DMS153 treated with DMSO at 0.1 percent for 48 hours (cell line): ENCODE measurements around the gene ZEB2.

Source experiments
- DNase-seq: peaks from one replicate; lab custom pipeline; 2025; ENCODE audit not compliant: unreplicated experiment; lab: John Stamatoyannopoulos, UW

Gene ZEB2

DNA sequence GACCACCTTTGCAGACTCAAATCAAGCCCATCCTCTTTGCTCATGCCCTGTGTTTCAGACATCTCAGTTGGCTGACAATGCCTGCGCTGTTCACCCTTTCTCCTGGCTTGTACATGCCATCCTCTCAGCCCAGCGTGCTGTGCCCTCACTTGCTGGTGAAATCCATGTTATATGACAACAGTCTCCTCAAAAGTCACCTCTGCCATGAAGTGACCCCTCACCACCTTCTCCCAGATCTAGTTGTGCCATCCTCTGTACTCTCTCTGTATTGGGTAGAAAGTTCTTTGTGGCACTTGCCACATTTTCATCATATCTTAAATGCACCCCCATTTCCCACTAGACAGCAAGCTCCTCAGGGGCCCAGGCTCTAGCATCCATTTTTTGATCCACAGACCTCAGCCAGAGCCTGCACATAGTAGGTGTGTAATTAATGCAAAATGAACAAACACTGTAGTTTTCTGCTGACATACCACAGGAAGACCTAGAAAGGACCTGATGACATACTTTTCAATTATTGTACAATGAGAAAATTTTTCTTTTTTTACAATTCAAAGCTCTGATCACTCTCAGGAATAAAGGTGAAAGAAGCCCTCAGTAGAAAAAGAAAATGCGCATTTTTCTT, 22.8 kb downstream of the ZEB2 start:
- no peak for DNase-seq

DNA sequence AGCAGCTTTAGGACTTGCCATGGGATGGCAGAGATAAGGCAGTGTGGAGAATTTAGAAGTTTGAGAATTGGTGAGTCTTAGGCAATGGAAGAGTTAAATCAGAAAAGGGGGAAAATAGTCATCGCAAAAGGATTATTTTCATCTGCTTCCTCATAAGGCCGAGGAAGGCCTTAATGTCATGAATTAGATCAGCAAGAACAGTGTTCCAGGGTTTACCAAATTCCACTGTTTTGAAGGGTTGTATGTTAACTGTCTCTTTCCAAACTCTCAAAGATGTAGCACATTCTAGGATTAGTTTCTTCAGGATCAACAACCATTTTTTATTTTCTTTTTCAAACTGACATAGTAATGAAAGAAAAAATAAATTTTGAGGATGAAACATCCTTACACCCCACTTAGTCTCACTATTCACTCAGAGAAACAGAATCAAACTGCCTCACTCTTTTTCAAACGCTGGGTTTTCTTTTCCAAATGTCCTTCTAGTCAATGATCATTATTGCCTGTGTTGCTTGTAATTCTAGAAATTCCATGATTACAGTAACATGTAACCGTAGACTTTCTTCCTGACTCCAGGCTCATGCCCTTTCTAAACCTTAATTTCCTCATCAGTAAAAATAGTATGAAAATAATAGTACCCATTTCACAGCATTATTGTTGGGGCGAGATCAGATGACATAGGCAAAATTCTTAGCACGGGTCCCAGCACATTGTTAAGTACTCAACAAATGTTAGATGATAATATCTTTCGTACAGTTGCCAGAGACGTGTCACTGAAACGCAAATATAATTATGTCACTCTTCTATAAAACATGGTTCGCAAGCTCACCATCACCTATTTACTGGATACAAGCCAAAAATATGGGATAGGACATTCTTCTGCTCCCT, 23.6 kb downstream of the ZEB2 start:
- DNase-seq: no peak

DNA sequence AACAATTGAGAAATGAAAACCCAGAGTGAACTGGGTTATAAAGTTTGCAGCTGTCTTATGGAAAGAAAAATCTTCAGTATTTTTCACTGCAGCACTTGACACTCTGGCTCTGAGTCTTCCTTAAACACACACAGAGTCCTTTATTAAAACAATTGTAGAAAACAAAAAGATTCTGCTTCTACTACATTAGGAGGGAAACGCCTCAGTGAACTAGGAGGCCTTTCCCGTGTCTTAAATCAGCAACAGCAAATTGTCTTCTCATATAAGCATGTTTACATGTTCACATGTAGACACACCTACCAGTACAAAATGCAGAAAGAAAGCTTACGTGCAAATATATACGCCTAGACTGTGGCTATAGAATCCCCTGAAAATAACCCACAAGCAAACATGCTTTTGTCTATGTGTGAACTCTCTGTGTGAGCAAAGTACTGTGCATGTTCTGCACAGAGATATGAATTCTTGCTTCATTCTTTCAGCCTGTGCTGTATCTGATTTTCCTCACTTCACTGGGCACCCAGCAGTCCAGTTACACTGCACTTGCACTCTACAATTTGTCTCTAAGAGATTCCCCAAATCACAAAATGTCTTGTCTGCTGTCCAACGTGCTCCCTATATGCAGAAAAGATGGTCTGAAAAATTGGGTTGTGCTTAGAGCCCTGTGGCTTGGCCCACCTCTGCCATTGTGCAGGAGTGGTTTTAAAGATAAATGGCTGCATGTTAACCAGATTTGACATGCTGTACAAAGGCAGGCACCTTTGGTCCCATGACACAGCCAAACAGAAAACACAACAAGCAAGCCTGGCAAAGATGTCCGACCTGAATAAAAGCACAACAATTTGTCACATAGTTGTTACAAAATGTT, 24.5 kb downstream of the ZEB2 start:
- DNase-seq: no peak

GRCh38 chr2:144493027-144493809, 26.7 kb downstream of the ZEB2 start:
- no peak for DNase-seq

DNA sequence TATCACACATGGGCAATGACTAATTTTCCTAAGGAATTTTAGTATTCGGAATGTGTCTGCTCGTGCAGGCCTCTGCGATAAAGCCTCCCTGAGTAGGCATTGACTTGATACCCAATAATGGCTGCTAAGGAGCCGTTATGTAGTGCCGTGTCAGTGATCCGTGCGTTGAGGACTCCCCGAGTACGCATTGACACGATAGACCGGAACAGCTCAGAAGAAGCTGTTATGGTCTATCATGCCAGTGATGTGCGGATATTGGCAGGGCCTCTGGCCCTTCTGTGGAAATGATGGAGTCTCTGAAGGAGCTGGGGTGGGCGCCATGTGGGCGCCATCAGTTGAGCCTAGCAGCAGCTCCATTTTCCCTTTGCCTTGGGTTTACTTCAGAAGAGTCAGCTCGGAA, 29.1 kb downstream of the ZEB2 start:
- DNase-seq: no peak

DNA sequence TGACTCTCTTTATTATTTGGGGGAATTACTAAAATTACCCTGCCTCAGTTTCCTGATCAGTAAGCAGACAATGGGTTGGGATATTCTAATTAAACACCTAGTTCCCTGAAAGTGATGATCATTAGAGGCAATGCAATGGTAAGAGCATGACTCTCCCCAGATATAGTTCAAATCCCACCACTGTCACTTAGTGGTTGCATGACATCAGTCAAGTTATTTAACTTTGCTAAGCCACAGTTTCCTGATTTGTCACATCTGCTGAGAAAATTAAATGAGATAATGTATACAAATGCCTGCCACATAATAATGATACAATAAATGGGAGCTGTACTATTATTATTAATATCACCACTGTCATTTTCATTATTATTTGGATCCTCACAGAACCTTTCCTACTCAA, 29.9 kb downstream of the ZEB2 start:
- DNase-seq: no peak

- DNase-seq: no peak
Measured at GRCh38 chr2:144489315-144489916, 30.5 kb downstream of the ZEB2 start.

GRCh38 chr2:144484201-144484948, 35.5 kb downstream of the ZEB2 start:
- no peak for DNase-seq

GRCh38 chr2:144481666-144482065, 38.3 kb downstream of the ZEB2 start:
- DNase-seq: no peak

DNA sequence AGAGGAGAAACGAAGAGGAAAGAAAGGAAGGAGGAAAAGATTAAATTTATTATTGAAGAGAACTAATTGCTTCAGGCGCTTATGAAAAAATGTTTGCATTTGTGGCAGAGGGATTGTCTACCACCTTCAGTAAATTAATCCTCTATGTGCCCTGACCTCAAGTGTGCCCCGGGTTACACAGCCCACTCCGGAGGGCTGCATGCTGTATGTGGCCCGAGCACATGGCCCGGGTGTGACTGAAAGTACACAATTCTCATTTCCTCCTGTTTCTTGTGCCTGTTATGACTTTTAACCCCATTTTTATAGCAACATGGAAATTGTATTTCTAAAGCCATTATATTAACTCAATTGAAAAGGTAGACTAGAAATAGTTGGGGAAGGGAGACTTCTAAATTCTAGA, 38.8 kb downstream of the ZEB2 start:
- no peak for DNase-seq

GRCh38 chr2:144480285-144480684, 39.6 kb downstream of the ZEB2 start:
- DNase-seq: no peak

DNA sequence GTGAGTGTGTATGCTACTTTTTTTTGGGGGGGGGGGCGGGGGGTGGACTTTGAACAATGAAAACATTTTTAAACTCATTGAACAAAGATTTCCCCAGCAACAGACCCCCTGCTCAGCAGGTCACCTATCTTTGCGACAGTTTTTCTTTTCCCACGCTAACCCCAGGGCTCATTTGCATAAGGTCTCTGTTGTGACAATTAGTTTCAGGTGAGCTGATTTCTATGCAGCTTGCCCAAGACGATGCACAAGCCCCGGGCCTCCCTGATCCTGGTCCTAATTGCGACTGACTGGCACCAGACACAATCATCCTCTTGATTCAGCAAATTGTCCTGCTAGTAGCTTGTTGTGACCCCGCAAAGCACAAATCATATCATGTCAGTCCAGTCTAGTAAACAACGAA, 40.3 kb downstream of the ZEB2 start:
- DNase-seq: no peak

DNA sequence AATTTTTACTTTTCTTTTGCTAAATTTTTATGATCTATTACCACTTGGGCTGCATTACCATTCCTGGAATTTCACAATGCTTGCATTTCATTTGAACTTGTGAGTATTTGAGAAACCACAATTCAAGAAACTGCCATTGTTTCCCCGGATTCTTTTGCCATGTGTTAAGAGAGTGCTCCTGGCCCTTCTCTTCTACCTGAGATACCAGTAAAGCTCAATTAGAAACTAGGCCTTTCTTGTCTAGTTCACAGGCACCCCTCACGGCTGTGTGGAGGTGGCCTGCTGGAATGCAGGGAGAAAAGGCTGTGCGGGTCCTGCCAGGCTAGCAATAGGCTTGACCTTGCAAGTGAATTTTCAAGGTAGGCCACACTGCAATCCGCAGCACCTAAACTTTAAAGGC, 40.8 kb downstream of the ZEB2 start:
- no peak for DNase-seq

- DNase-seq: no peak
Measured at GRCh38 chr2:144477957-144478311, 42.0 kb downstream of the ZEB2 start.

- DNase-seq: no peak
Measured at GRCh38 chr2:144477281-144477956, 42.5 kb downstream of the ZEB2 start.

GRCh38 chr2:144476682-144477081, 43.2 kb downstream of the ZEB2 start:
- DNase-seq: no peak

- no peak for DNase-seq
Measured at GRCh38 chr2:144475569-144476275, 44.2 kb downstream of the ZEB2 start.

DNA sequence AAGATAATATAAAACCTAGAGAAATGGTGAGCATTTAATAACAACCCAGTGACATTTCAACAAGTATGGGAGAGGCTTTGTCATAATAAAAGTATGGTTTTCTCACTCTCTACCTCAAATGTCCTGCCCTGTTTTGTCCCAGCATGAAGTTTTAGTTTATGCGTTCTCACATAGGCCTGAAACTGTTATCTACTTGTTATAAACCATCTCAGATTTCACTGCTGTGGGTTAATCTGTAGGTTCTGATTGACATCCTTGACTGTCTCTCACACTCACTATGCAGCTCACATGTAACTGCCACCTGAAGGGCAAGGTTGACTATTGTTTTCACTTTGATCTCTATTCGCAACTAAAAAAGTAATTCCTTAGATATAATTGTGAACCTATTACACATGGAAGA, 44.9 kb downstream of the ZEB2 start:
- DNase-seq: no peak

DNA sequence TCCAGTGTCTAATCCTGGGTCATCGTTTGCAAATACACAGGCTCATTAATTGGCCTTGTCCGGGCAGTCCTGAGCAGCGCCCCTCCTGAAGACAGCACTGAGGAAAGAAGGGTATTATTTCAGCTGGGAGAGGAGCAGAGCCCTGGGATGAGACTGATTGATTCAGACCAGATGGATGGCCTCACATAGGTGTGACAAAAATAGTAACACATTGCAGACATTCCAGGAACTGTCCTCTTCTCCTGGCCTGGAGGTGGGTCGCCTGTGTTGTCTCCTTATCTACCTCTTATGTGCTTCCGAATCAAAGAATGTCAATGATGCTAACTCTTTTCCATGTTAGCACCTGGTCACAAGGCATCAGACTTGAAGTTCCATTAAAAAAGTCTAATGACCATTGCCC, 45.9 kb downstream of the ZEB2 start:
- no peak for DNase-seq
